SH-SY5Y (cell line): ENCODE measurements around the gene PRKCZ.

Source experiments
- GATA2 ChIP-seq: IDR thresholded peaks from 2 replicates; pipeline ENCODE4 v1.6.1; 2011; ENCODE audit warnings: mild to moderate bottlenecking, low read depth, low read length
- GATA3 ChIP-seq: IDR thresholded peaks from 2 replicates; pipeline ENCODE4 v1.6.1; 2011; ENCODE audit warnings: low read depth, mild to moderate bottlenecking, low read length, moderate library complexity

DNA sequence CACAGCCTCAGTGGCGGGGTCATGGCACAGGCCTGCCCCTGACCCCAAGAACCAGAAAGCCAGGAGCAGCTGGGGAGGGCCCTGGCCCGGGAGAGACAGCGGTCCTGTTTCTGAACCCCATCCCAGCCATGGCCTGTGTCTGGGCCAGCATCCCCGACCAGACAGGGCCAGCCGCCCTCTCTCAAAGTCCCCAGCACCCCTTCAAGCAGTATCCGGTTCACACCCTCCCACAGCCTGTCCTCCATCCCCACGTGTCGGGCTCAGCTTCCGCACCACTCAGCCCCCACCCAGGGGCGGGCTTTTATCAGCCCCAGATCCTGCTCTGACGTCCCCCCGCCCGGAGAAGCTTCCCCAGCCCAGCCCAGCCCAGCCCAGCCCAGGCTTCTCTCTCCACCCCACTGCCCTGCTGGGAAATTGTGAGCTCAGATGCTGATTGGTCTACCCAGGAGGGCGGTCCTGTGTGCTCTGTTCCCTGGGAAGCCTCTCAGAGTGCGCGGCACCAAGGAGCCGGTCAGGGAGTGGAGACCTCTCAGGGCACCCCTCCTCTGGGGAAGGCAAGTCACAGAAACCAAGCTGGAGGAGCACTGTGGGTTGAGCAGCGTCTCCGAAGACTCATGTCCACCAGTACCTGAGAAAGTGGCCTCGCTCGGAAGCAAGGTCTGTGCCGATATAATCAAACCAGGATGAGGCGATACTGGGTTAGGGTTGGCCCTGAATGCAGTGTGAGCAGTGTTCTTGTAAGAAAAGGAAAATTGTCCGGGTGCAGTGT is 149.0 kb downstream of the PRKCZ start:
- TF ChIP-seq GATA2 (no peak), GATA3 (no peak)
